Measurements from ENCODE around the gene ZNF593. TPM values are rescaled to one million over a fixed set of nuclear protein-coding genes. Genes with fewer than 3 reads are reported as not detected.

Gene ZNF593
- 19.9 and 36.4 TPM in 2 replicates for total RNA-seq

DNA sequence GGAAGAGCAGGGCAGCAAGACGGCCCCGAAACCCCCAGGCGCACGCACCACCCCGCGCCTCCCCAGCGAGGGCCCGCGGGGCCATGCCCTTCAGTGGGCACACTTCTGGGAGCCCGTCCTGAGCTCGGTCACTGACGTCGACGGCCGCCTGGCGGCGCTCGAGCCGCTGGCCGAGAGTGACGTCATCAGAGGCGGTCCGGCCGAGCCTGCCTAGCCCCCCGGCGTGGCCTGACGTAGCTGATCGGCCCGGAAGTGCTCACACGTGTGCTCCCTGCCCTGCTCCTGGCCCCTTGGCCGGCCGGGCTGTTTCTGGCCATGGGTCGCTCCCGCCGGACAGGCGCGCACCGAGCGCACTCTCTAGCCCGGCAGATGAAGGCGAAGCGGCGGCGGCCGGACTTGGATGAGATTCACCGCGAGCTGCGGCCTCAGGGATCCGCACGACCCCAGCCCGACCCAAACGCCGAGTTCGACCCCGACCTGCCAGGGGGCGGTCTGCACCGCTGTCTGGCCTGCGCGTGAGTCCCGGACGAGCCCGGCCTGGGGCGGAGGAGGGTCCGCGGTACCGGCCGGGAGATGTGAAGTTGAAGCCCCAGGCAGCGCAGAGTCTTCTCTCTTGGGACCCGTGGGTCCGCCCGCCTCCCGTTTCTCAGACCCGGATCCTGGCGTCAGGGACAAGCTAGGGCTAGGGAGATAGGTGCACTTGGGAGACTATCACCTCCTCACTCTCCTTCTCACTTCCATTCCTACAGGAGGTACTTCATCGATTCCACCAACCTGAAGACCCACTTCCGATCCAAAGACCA lies at the start of gene ZNF593:
Gene ZNF593 (plus strand): TSS at position 240 of the 803 bp plus-strand sequence. CDS start 76 bp downstream, at position 316.

DNA sequence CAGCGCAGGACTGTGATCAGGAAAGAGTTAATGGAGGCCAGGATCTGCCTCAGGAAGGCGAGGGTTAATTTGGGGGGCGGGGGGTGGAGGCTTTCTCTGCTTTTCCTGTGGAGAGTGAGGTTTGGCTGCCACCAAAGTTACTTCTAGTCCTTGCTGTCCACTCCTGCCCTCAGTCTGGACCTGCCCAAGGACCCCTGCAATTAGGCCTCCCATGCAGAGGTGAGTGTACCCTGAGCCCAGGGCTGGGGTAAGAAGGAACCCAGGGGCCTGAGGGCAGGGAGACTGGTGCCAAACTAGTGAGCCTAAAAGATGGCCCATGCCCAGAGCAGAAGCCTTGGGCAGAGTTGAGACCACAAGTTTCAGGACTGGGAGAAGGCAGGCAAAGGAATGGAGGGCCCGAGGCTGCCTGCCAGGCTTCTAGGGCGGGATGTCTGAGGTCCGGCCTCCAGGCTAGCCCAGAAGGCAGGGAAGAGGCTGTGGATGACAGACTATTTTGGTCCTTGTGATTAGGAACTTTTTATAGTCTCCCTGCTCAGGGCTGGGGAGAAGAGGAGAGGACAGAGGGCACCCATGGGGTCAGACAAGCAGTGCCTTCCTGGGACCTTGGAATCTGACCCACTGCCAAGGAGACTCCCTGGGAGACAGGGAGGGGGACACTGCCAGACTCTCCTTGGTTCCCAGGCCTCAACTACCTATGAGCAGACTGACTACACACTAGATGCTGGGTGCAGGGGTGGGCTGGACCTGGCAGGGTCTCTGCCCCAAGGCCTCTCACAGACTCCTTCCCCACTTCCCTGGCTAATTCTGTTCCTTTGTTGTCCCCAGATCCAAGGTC lies 10.6 kb upstream of the ZNF593 start, which contains the start of gene FAM110D:
Gene FAM110D (plus strand): TSS at position 172 of the 835 bp plus-strand sequence. CDS start 2,213 bp downstream, outside the sequence.

DNA sequence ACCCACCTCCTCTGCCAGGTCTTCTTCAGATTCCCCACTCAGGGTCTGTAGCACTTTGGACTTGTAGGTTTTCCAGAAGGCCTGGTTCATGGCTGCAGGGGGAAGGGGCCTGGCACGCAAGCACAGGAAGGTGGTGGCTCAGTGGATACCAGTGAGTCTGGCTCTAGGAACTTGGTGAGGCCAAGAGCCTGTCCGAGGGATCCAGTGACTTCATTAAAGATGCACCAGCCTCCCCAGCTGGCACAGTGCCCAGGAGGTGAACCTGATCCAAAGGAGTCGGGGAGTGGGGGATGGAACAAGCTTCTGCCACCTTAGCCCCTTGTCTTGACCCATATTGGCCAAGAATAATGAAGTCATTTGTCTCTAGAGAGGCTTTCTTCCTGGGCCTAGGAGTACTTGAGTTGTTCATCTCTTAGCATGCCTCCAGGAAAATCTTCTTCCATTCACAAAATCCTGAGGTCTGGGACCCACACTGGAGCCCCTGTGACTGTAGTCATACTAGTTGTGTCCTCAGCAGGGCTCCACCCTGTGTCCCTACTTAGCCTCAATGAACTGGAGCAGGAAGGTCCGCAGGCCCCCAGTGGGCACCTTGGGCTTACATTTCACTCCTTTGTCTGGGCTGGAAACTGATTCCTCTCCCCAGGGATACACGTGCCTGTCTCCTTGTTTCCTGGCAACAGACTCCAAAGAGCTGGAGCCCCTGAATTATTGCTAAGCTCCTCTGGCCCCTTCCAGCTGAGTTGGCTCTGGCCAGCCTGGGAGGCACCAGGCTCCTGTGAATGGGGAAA lies 1.1 kb upstream of the ZNF593 start, which contains the start of gene C1orf232:
Gene C1orf232 (minus strand): TSS at position 554 of the 788 bp plus-strand sequence. CDS start 464 bp downstream, at position 90.

GRCh38 chr1:26171084-26172072 lies 1.7 kb downstream of the ZNF593 start, which contains the start of gene ZNF593OS:
Gene ZNF593OS, minus strand, starts transcription at chr1:26171832. Its CDS starts 171 bp downstream, at chr1:26171661.

DNA sequence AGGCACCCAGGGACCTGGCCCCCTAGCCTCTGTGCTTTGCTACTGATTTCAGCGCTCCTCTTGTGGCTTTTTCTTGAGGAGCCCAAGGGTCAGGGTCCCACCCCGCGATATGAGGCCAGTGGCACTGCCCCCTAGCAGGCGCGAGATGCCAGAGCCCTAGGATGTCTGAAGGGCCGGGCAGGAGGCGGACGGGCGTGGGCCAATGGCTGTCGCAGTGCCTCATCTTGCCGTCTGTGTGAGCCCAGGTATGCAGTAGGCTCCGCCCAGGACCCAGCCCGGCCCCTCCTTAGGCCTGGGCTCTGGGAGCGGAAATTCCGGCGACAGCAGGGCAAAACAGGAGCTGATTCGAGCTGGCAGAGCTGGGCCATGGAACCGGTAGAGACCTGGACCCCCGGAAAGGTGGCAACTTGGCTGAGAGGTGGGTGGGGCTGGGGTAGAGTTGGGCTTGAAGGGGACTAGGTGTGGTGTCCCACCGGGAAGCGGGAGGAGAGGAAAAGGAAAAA lies 7.5 kb downstream of the ZNF593 start, which contains the start of gene CNKSR1:
Gene CNKSR1 (plus strand): TSS at position 310 of the 503 bp plus-strand sequence. CDS start 57 bp downstream, at position 367.

GRCh38 chr1:26190373-26190987 lies 20.8 kb downstream of the ZNF593 start, which contains the start of gene CATSPER4:
Gene CATSPER4, plus strand, starts transcription at chr1:26190602. Its CDS starts 26 bp downstream, at chr1:26190628.

Other genes with a start within 250 kb of the ZNF593 start
- gene PAFAH2, start 171.8 kb upstream of the ZNF593 start, total RNA-seq: 5.8 and 7.0 TPM in 2 replicates
- under 0.01 TPM in 1 of 2 replicates, not detected in the other for gene EXTL1, start 148.1 kb upstream of the ZNF593 start, total RNA-seq
- gene SLC30A2, start 123.8 kb upstream of the ZNF593 start, total RNA-seq: not detected in 2 replicates
- not detected in 2 replicates for gene TRIM63, start 102.3 kb upstream of the ZNF593 start, total RNA-seq
- 4.5 and 7.4 TPM in 2 replicates for gene PDIK1L, start 58.1 kb upstream of the ZNF593 start, total RNA-seq
- gene FAM110D, start 10.8 kb upstream of the ZNF593 start, total RNA-seq: 2.1 and 3.9 TPM in 2 replicates
- not detected in 2 replicates for gene C1orf232, start 945 bp upstream of the ZNF593 start, total RNA-seq
- gene ZNF593OS, start 1.9 kb downstream of the ZNF593 start, total RNA-seq: not detected in 2 replicates
- gene CNKSR1, start 7.6 kb downstream of the ZNF593 start, total RNA-seq: 0.30 TPM in 1 of 2 replicates, not detected in the other
- gene CATSPER4, start 20.7 kb downstream of the ZNF593 start, total RNA-seq: not detected in 2 replicates
- gene CEP85, start 64.3 kb downstream of the ZNF593 start, total RNA-seq: 8.8 and 14.7 TPM in 2 replicates
- 10.1 and 19.0 TPM in 2 replicates for gene SH3BGRL3, start 110.2 kb downstream of the ZNF593 start, total RNA-seq
- gene UBXN11, start 136.7 kb downstream of the ZNF593 start, total RNA-seq: 3.2 and 3.3 TPM in 2 replicates
- not detected in 2 replicates for gene CD52, start 148.1 kb downstream of the ZNF593 start, total RNA-seq
- under 0.01 TPM in 1 of 2 replicates, not detected in the other for gene CRYBG2, start 184.2 kb downstream of the ZNF593 start, total RNA-seq
- not detected in 2 replicates for gene ZNF683, start 202.8 kb downstream of the ZNF593 start, total RNA-seq
- not detected in 2 replicates for gene LIN28A, start 240.9 kb downstream of the ZNF593 start, total RNA-seq

Measured in epithelial cell of umbilical artery (primary cell).